Fibroblast of skin of left quadriceps (primary cell): Measurements from ENCODE around the gene PLCB1.

ENCODE experiments used
- DNase-seq, 2 experiments: peaks; one replicate each; pipeline ENCODE4 v3.0.0-alpha.2; 2013; ENCODE audit warnings: low read depth in 2 of 2

Gene PLCB1

DNA sequence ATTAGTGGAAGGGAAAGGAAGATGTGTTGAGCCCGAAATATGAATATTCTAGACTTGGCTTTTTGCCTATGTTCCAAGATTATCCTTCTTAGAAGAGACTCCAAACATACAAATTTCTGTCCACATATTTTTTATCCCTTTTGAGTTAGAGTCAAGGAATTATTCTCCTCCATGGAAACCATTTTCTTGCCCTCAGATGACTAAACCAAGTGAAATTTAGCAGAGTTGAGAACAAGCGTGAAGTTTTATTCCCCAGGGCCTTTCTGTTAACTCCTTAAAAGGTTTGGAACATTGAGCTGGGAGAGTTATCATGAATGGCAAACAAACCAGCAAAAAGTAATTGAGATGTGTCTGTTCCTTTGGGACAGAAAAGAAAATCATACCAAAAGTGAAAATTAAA lies 650.7 kb downstream of the PLCB1 start:
- peak; percentile 83 for DNase-seq

GRCh38 chr20:8783734-8784133 lies 651.7 kb downstream of the PLCB1 start:
- DNase-seq: no peak

DNA sequence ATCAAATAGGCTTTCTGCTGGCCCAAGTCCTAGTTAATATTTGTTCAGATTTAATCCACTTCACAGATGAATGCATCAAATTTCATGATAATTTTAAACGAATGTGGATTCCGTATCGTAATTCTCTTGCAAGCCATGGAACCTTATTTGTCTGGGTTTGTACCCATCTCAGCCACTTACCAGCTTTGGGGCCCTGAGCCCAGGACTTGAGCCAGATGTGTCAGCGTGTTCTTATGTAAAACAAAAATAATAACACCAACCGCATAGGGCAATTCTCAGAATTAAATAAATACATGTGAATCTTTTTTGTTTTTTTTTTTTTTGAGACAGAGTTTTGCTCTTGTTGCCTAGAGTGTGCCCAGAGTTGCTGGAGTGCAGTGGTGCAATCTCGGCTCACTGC lies 654.3 kb downstream of the PLCB1 start:
- no peak for DNase-seq

DNA sequence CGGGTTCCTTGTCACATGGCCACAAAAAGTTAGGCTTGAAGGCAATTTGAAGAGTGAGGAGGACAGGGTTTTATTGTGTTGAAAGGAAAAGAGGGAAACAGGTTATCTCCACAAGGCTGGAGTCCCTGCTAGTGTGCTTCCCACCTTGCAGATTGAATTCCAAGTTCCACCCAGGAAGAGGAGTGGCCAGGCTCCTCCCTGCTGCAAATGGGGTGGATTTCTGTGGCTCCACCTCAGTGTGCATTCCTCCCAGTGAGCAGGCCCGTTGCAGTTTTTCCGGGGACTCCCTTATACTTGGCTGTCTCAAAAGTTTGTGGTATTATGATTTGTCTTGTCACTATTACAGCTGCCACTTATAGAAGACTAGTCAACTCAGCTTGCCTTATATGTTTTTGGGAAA lies 655.0 kb downstream of the PLCB1 start:
- DNase-seq: no peak

DNA sequence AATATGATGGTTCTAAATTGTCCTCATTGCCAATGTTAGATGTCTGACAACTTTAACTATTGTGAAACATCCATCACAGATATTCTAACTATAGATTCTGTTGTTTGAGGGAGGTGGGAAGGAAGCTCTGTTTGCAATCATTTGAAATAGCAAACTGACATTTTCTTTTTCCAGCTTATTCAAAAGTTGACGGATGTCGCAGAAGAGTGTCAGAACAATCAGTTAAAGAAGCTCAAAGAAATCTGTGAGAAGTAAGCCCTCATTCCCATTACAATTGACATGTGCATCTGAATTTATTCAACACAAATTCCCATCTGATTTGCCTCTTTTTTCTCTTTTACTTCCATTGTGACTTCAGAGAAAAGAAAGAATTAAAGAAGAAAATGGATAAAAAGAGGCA lies 656.2 kb downstream of the PLCB1 start:
- DNase-seq: no peak

- DNase-seq: no peak
Measured at GRCh38 chr20:8788831-8789230, 656.8 kb downstream of the PLCB1 start.

GRCh38 chr20:8790442-8791074 lies 658.5 kb downstream of the PLCB1 start:
- DNase-seq: no peak

- DNase-seq: no peak
Measured at GRCh38 chr20:8795404-8795803, 663.3 kb downstream of the PLCB1 start.

DNA sequence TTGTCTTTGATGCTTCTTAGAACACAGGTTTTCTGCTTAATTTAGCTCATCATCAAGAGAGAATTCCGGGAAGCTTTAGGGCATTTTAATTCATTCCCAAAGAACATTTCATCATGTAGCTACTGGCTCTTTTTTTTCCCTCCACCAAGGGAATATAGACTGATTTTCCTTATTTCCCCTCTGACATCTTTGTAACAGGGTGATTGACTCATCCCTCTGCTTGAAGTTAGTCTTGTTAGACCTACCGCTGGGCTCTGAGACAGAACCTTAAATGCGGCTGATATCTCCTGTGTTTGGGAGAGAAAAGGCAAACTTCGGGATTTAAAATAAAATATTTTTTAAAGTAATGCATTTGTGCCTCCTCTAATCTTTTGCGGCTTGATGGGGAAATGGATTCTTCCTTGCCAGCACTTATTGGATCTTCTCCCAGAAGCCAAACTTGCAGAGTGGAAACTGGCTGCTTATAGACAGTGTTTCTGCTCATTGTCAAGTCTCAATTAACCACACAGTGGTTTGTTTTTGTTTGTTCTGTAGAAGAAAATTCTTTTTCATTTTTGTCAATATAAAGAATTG lies 664.1 kb downstream of the PLCB1 start:
- peak in 1 of 2 experiments; percentile 11 for DNase-seq

DNA sequence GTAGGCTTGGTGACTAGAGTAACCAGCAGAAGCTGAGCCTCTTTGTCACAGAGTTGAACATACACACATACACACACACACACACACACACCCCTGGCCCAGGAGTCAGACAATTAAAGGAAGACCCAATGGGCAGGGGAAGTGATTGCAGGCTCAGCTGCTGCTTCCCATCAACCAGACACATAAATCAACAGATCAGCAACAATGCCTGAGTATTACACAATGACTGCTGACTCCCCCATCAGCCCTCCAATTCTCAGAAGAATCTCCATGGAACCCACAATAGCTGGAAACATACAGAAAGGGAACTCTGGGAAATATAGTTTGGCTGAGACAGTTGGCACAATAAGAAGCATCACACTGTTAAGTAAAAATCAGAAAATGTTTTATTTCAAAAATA lies 666.4 kb downstream of the PLCB1 start:
- DNase-seq: peak; percentile 30 to 40

GRCh38 chr20:8800089-8800488 lies 668.0 kb downstream of the PLCB1 start:
- no peak for DNase-seq

- no peak for DNase-seq
Measured at GRCh38 chr20:8801686-8802085, 669.6 kb downstream of the PLCB1 start.

DNA sequence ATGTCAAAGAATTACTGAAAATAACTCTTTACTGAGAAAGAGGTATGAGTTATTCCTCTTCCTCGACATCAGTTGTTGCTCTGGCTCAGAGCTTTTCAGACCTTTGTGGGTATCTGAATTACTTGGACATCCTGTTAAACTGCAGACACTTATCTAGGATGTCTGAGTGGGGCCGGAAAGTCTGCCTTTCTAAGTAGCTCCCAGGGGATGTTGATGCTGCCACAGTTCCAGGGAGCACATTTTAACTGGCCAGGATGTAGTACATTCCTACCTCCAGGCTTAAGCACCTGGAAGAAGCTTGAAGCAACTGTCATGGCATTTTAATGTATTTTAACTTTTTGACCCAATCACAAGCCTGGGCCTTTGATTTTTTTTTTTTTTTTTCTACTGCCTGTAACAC lies 671.0 kb downstream of the PLCB1 start:
- no peak for DNase-seq

GRCh38 chr20:8803941-8804340 lies 671.9 kb downstream of the PLCB1 start:
- no peak for DNase-seq

DNA sequence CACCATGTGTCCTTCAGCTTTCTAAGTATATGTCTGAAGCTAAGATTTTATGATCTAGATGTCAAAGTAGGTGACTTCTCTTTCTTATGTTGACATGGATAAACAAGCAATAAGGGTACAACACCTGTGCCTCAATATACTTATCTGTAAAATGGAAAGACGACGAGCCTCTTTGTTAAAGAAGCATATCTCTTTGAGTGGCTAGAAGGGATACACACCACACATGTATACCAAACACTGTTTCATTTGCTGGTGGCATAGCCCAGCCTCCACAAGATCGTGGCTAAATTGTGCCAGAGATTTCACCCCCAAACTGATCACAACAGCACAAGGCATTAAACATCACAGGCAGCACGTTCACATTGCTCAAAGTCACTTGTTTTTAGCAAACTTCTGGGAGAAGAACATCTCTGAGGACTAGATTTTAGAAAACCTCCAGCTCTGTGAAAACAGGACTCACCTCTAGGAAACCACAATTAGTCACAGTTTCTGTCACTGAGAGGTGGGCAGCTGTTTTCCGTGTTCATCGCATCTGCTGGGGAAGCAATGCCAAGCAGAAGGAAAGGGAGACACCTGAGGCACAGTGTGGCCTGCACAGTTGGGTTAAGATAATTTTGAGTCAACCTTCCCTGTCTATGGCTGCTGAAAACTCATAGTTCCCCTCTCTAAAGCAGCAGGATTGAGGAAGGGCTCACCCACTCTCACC lies 673.8 kb downstream of the PLCB1 start:
- no peak for DNase-seq

GRCh38 chr20:8807480-8808201 lies 675.6 kb downstream of the PLCB1 start:
- no peak for DNase-seq

DNA sequence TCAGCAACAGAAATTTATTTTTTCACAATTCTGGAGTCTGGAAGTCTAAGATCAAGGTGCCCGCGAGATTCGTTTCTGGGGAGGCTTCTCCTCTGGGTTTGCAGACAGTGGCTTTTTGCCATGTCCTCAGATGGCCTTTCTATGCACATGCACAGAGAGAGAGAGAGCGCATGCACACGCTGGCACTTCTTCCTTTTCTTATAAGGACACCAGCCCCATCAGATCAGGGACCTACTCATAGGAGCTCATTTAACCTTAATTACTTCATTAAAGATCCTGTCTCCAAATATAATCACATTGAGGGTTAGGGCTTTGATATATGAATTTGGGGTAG lies 676.1 kb downstream of the PLCB1 start:
- DNase-seq: no peak

- no peak for DNase-seq
Measured at GRCh38 chr20:8809107-8809953, 677.3 kb downstream of the PLCB1 start.

DNA sequence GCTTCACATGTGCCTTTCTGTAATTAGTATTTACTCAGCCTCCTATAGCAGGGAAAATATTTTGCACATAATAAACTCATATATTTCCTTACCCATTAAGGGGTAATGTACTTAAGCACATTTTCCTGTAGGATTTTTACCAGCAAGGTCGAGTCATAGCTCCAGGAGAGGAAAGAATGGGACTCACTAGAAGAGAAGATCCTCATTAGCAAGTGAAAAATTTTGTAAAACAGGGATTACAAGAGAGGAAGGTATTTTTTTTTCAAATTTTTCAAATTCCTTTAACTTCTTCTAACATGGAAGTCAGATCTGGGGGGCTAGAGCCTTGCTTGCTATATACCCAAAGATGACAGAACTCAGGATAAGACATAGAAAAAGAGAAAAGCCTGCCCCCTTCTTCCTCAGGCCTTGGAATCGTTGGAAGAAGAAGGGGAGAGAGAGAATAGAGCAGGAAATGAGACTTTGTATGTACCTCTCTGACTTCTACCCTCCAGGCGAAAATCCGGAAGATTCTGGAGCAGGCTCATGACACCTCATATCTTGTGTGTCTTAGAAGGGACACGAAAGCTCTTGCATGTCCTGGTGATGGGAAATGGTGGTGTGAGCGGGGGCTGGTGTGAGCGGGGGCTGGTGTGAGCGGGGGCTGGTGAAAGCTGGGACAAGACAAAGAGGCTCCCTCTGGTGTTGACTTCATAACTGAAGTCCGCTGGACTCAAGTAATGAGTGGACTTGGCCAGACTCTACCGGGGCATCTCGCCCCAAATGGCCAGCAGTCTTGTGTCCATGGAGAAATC lies 679.9 kb downstream of the PLCB1 start:
- no peak for DNase-seq

DNA sequence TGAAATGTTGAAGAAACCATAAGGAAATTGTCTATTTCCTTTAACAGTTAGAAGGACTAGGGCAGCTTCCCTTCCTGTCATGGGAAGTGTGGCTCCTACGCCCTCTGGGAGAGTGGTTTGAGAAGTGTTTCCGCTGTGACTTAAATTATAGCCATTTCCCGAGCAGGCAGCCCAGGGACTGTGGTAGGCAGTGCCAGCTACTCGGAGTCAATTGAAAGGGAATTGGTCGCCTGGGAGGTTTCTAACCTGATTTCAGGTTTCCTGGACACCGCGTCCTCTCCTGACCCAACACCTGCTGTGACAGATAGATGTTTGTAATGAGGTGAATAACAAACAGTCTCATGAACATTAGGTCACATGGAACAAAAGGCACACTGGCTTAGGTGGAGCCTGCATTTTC lies 680.8 kb downstream of the PLCB1 start:
- DNase-seq: no peak

GRCh38 chr20:8815208-8815607 lies 683.1 kb downstream of the PLCB1 start:
- no peak for DNase-seq
